Brain microvascular endothelial cell (primary cell): Measurements from ENCODE around the gene CCDC14.

Experiments
- DNase-seq: peaks from one replicate; pipeline ENCODE4 v3.0.0-alpha.2; 2020
- H3K27ac ChIP-seq: fragments of 250-450 bp; sonication (Bioruptor Pico); 2 replicates; pipeline ENCODE4 v1.5.1; 2020; ENCODE audit warnings: mild to moderate bottlenecking, moderate library complexity
- H3K27me3 ChIP-seq: fragments of 250-450 bp; sonication (Bioruptor Pico); replicated peaks from 2 replicates; pipeline ENCODE4 v1.5.1; 2020; ENCODE audit warnings: mild to moderate bottlenecking
- H3K36me3 ChIP-seq: fragments of 250-450 bp; sonication (Bioruptor Pico); replicated peaks from 2 replicates; pipeline ENCODE4 v1.5.1; 2020; ENCODE audit warnings: mild to moderate bottlenecking
- H3K4me3 ChIP-seq: 2 replicates; pipeline ENCODE4 v1.5.1; 2011; ENCODE audit warnings: low read depth, mild to moderate bottlenecking, control low read depth, low read length, moderate library complexity
- in situ Hi-C: cut with HindIII; loops from 2 replicates; pipeline ENCODE4 v1.10.0; 2017; ENCODE audit warnings: low sequenced_read_pairs, low pct_ligation_motif_present
- TF ChIP-seq, protein P1 (sequence below): IDR thresholded peaks from 2 replicates; pipeline ENCODE4 v1.5.1; 2011; ENCODE audit warnings: low read depth, mild to moderate bottlenecking, moderate library complexity, low read length, control low read depth, inconsistent platforms; ENCODE audit errors: missing control alignments

Gene CCDC14

DNA sequence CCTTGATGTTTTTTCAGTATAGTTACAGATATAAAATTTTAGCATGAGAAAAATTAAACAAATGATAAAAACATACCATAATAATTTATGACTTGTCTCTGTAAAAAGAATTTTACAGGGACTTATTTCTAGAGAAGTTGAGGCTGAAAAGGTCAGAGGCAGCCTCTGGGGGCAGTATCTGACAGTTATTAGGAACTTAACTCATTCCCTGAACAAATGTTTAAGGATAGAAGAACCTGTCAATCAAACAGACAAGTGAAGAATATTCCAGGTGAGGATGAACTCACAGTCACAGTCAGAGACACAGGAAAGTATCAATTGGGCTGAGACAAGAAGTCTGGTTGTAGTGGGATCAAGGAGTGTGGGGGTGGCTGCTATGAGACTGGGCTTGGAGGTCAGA lies 84.2 kb downstream of the CCDC14 start:
- H3K36me3 ChIP-seq, result no peaks in the 10 kb centered on the region

DNA sequence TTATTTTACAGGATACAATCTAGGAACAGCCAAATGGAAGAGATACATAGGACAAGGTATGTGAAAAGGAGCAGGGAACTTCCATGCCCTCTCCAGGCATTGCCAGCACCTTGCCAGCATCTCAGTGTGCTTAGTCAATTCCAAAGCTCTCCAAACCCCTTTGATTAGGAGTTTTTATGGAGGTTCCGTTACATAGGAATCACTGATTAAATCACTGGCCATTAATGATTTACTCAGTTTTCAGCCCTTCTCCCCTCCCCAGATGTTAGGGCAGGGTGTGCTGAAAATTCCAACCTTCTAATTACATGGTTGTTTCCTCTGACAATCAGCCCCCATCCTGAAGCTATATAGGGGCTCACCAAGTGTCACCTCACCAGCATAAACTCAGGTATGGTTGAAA lies 88.4 kb downstream of the CCDC14 start:
- Histone ChIP-seq H3K4me3 (no peak overlapping the region), H3K27ac (no peak overlapping the region), H3K36me3 (no peaks in the 10 kb centered on the region), H3K27me3 (no peaks in the 10 kb centered on the region)
- DNase-seq, result no peak
- in situ Hi-C loops, result no loop called here
- TF ChIP-seq, protein P1, sequence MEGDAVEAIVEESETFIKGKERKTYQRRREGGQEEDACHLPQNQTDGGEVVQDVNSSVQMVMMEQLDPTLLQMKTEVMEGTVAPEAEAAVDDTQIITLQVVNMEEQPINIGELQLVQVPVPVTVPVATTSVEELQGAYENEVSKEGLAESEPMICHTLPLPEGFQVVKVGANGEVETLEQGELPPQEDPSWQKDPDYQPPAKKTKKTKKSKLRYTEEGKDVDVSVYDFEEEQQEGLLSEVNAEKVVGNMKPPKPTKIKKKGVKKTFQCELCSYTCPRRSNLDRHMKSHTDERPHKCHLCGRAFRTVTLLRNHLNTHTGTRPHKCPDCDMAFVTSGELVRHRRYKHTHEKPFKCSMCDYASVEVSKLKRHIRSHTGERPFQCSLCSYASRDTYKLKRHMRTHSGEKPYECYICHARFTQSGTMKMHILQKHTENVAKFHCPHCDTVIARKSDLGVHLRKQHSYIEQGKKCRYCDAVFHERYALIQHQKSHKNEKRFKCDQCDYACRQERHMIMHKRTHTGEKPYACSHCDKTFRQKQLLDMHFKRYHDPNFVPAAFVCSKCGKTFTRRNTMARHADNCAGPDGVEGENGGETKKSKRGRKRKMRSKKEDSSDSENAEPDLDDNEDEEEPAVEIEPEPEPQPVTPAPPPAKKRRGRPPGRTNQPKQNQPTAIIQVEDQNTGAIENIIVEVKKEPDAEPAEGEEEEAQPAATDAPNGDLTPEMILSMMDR, result no peak

More for the DNA sequence above, 84.2 kb downstream of the CCDC14 start:
- TF ChIP-seq, protein P1, result peak; percentile 43
- Histone ChIP-seq H3K27me3 (no peaks in the 10 kb centered on the region), H3K27ac (no peak overlapping the region), H3K4me3 (no peak overlapping the region)
- in situ Hi-C loops, result no loop called here
- DNase-seq, result no peak

DNA sequence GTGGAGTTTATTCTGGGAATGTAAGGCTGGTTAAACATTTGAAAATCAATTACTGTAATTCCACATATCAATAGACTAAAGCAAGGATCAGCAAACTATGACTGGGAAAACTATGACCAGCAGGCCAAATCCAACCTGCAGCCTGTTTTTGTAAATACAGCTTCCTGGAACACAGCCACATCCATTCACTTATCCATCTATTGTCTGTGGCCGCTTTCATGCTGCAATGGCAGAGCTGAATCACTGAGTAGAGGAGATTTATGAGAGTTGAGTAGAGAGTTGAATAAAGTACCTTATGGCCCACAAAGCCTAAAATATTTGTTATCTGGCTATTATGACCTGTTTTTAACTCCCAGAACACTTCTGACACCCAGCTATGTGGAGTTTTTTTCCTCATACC lies 89.1 kb downstream of the CCDC14 start:
- no peaks in the 10 kb centered on the region for H3K36me3 ChIP-seq
- no peaks in the 10 kb centered on the region for H3K27me3 ChIP-seq
- H3K27ac ChIP-seq, result no peak overlapping the region
- in situ Hi-C loops, result no loop called here
- no peak overlapping the region for H3K4me3 ChIP-seq
- no peak for DNase-seq
- TF ChIP-seq, protein P1, result no peak

DNA sequence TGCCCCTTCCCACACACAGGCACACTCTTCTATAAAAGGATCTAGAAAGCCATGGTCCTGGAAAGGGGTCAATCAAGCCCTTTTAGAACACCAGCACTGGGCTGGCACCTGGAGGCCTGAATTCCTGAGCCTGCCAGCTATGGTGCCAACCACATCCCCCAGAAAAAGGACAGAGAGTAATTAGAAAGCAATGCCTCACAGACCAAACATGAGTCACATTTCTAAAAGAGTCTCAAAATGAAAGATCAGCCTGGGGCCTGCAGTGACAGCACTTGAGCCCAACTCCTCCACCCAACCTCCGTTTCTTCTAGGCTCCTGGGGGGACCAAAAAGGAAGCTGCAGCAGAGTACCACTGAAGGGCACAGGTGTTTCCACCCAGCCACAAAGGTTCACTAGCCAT lies 91.0 kb downstream of the CCDC14 start:
- H3K36me3 ChIP-seq, result no peaks in the 10 kb centered on the region
- no peak overlapping the region for H3K4me3 ChIP-seq
- TF ChIP-seq, protein P1, result no peak
- no peaks in the 10 kb centered on the region for H3K27me3 ChIP-seq
- DNase-seq, result no peak
- H3K27ac ChIP-seq, result no peak overlapping the region
- in situ Hi-C loops, result no loop called here

DNA sequence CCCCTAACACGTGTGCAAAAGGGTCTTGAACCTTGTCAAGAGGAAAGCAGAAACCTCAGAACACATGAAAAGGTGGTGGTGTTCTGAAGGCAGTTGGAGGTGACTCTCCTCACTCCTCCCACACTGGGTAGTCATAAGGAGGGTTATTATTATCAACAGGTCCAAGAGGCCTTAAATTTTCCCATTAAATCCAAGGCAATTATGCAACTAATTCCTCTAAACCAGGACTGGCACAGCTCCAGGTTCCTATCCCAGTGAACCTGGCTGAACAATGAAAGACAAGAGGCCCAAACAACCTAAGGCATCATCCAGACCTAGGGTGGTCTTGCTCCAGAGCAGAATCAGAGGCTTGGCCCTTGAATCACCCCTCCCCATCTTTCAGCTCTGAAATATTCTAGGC lies 91.9 kb downstream of the CCDC14 start:
- TF ChIP-seq, protein P1, result no peak
- no peak for DNase-seq
- Histone ChIP-seq H3K4me3 (no peak overlapping the region), H3K27me3 (no peaks in the 10 kb centered on the region), H3K27ac (no peak overlapping the region), H3K36me3 (no peaks in the 10 kb centered on the region)
- in situ Hi-C loops, result no loop called here

DNA sequence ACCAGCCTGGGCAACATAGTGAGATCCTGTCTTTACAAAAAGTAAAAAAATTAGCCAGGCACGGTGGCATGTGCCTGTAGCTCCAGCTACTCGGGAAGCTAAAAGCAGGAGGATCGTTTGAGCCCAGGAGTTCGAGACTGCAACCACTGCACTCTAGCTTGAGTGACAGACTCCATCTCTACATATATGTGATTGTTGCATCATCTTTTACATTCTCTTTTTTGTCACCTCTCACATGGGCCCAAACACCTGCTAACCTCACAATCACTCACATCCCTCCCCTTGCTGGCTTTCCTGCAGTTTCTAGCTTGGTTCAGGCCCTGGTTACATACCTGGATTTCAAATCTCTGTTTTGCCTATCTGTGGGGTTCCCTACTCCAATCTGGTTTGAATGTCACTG lies 96.3 kb downstream of the CCDC14 start:
- H3K27ac ChIP-seq, result no peak overlapping the region
- H3K27me3 ChIP-seq, result no peaks in the 10 kb centered on the region
- TF ChIP-seq, protein P1, result no peak
- DNase-seq, result no peak
- in situ Hi-C loops, result no loop called here
- no peaks in the 10 kb centered on the region for H3K36me3 ChIP-seq
- H3K4me3 ChIP-seq, result no peak overlapping the region
